Fibroblast of skin of right quadriceps (primary cell): Measurements from ENCODE around the gene TTLL8.

Source experiments
- DNase-seq: peaks from one replicate; pipeline ENCODE4 v3.0.0-alpha.2; 2013

Gene TTLL8

DNA sequence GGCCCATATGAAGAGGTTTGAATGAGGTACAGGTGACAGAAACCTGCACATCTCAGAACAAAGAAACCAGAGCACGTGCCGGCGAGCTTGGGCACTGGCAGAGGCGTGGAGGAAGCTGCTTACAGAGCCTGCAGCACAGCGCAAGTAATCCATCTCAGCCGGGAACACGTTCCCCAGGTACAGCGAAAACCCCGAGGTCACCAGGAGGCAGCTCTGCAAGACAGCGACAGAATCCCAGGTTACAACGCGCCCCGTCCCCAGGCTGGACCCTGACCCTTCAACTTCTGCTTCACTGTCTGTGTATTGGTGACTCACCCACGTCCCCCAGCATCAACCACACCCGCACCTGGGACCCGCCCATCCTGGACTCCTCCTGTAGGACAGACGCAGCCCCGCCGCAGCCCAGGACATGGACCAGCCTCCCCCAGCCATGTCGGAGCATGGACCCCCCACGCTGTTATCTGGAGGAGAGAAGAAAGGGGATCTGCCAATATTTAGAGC, 24.9 kb upstream of the TTLL8 start:
- DNase-seq, result no peak

- no peak for DNase-seq
Measured at GRCh38 chr22:50082197-50082715, 24.2 kb upstream of the TTLL8 start.

DNA sequence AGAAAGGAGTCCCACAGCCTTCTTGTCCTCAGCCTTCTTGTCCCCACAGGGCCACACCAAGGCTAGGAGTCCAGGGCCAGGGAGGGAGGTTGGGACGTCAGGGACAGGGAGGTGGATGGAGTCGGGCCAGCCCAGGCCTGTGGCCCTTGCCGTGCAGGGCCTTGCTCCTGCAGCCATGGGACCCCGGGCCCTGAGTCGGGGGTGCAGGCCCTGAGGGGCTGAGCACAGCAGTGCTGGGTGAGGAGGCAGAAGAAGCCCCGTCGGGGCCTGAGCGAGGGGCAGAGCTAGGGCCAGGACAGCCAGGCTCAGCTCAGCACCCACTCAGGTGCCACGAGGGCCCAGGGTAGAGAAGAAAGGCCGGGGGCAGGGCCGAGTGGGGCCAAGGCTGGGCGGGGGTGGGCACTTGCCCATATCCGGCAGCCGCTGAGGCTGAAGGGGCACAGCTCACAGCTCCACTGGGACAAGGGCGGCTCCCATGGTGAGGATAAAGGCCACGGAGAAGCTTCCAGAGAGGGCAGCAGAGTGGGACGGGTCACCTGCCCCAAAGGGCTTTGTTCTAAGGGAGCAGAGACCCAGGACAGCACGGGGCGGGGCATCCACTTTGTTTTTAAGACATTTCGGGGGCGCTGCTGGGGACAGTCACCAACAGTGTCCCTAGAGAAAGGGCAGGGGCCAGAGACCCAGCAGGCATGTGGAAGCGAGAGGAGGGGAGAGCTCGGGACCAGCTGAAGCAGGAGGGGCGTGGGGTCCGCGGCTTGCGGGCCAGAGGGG, 23.5 kb upstream of the TTLL8 start:
- no peak for DNase-seq

DNA sequence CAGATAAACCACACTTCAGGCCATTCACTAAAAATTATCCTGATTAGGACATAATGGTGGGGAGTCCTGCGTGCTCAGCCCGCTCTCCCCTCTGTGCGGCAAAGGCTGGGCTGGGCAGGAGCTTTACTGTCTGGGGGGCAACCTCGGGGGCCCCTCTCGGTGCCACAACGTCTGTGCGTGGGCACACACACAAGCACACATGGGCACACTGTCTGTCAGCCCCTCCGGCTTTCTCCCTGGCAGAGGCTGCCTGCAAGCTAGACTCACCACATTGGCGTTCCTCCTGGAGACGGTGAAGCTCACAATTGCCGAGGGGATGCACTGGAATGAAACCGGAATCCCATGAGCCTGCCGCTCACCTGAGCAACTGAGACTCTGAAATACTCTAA, 22.0 kb upstream of the TTLL8 start:
- DNase-seq, result no peak

- DNase-seq, result no peak
Measured at GRCh38 chr22:50078761-50079160, 20.7 kb upstream of the TTLL8 start.

GRCh38 chr22:50078246-50078645, 20.1 kb upstream of the TTLL8 start:
- no peak for DNase-seq

- DNase-seq, result no peak
Measured at GRCh38 chr22:50076646-50077535, 18.8 kb upstream of the TTLL8 start.

DNA sequence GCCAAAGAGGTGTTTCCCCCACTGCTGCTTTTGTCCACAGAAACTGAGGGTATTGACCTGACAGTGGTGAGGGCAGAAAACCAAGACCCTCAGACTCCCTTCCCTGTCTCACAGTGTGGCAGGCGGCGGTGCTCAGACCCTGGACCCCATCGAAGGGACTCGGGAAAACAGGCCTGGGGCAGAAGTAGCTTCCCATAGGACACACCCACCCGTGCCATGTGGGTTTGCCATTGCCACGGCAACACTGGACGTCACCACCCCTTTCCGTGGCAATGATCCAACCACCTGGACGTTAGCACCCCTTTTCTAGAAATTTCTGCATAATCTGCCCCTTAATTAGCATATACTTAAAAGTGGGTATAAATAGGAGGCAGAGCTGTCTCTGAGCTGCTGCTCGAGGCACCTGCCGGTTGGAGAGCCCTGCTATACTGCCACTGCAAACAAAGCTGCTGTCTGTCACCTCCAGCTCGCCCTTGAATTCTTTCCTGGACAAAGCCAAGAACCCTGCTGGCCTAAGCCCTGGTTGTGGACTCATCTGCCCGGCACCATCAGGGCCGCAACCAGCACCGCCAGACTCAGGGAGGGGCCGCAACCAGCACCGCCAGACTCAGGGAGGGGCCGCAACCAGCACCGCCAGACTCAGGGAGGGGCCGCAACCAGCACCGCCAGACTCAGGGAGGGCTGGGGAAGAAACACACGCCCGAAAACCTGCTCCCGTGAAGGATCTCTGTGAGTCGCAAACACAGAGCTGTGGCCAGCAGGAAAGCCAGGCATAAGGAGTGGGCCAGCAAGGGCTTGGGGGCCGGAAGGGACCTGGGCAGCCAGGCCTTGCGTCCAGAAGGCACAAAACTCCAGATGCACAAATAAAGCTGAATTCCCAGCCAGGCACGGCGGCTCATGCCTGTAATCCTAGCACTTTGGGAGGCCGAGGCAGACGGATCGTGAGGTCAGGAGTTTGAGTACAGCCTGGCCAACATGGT, 16.7 kb upstream of the TTLL8 start:
- no peak for DNase-seq

DNA sequence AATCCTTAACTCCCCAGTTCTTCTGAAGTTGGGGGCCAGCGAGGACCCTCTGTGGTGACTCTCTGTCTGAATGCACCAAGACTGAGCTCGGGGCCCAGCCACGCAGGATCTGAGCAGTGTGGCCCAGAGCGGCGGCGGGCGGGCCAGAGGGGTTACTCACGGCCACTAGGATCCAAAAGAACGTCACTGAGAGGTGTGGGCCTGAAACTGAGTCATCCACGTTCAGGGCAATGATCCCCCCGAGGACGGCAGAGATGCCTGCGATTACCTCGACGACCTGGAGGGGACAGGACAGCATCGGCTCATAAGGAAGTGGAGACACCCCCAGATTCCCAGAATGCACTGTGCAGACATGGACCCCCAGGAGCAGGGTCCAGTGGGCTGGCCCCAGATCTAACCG, 16.0 kb upstream of the TTLL8 start:
- no peak for DNase-seq

DNA sequence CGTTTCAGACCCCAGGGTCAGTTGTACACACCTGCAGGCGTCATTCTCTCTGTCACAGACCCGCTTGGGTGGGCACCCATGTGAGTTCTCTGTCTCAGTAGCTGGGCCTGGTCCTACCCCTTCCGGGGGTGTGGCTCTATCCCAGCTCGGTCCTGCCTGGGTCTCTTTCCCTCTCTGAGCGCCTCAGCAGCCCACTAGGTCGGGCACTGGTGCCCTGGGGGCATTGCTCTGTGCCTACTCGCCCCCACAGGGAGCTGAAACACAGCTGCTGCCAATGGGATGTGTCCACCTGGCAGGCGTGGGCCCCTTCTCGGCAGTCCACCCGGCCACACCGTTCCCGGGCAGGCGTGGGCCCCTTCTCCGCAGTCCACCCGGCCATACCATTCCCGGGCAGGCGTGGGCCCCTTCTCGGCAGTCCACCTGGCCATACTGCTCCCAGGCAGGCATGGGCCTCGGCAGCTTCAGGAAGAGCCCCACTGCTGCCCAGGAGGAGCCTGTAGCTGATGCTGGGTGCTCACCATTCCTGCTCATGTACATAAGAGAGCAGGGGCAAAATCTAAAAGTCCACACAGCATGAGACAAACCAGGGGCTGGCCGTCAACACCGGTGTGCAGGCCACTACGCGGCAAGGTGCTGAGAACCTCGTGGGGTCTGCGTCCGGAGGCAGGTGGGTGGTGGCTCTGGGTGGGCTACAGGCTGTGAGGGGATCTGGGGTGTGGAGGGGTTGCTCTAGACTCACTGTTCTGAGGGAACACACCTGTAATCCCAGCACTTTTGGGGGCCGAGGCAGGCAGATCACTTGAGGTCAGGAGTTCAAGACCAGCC, 14.8 kb upstream of the TTLL8 start:
- no peak for DNase-seq

DNA sequence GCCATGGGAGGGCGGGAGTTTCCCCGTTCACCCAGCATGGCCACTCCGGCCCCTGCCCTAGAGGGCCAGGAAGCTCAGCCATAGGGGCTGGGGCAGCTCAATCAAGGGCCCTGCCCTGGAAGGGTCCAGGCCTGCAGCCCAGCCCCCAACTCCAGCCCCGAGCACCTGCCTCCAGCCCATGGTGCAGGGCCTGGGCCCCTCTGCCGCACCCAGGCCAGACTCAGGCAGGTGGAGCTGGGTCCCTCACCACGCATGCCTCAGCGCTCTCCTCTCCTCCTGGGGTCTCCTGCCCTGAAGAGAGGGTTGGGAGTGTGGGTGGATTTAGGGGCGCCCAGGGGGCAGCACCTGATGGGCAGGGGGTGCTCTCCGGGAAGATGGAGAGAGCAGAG, 14.1 kb upstream of the TTLL8 start:
- no peak for DNase-seq

GRCh38 chr22:50071432-50072166, 13.5 kb upstream of the TTLL8 start:
- no peak for DNase-seq

GRCh38 chr22:50070366-50070765, 12.3 kb upstream of the TTLL8 start:
- DNase-seq, result no peak

GRCh38 chr22:50068096-50068495, 10.0 kb upstream of the TTLL8 start:
- DNase-seq, result no peak

DNA sequence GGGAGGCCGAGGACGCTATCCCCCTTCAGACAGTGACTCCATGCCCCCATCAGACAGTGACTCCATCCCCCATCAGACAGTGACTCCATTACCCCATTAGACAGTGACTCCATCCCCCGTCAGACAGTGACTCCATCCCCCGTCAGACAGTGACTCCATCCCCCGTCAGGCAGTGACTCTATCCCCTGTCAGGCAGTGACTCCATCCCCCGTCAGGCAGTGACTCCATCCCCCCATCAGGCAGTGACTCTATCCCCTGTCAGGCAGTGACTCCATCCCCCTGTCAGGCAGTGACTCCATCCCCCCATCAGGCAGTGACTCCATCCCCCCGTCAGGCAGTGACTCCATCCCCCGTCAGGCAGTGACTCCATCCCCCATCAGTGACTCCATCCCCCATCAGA, 9.1 kb upstream of the TTLL8 start:
- DNase-seq, result no peak

GRCh38 chr22:50064453-50064852, 6.4 kb upstream of the TTLL8 start:
- DNase-seq, result no peak

- DNase-seq, result no peak
Measured at GRCh38 chr22:50063589-50064393, 5.7 kb upstream of the TTLL8 start.

DNA sequence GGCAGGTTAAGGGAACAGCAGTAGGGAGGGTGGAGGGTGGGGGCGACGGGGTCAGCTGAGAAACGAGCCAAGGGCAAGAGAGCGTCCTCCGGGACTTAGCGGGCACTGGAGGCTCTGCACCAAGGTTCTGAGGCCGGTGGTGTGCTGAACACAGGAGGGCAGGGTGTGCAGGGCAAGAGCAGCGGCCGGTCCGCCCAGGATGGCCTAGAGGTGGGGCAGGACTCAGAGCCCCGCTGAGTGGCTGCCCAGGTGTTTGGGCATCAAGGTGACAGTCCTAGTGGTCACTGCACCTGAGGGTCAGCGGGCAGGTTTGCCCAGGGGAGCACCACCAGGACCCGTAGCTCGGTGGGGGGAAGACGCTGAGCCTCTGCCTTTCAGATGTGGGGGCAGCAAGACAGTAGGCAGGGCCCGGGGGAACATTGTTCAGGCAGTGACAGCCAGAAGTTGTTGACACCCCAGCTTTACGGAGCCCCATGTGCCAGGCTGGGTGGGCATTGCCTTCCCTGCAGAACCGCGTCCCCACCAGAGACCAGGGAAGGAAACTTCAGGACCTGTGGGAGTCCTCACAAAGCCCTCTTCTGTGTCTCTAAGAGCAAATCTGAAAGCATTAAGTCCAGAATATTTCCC, 4.5 kb upstream of the TTLL8 start:
- DNase-seq, result no peak

GRCh38 chr22:50061824-50062355, 3.8 kb upstream of the TTLL8 start:
- DNase-seq, result no peak
